ENCODE data around the gene MIEF2. TPM values are rescaled to one million over a fixed set of nuclear protein-coding genes. Genes with fewer than 3 reads are reported as not detected.
A peak's percentile ranks its signal among the peaks of the same experiment; 100 is the strongest.

MIEF2 gene
- total RNA-seq, 1 donor from 2014 or later, result 21.1 TPM

GRCh38 chr17:18224053-18224386 is 36.4 kb upstream of the MIEF2 start:
- DNase-seq (ENCODE audit: low read depth), result no peak
- H3K27me3 ChIP-seq (ENCODE audit: control insufficient read depth, insufficient read depth, low read length), result no peaks in the 10 kb centered on the region
- TF ChIP-seq CTCF (IDR thresholded peaks at IDR 0.05; ENCODE audit: insufficient read depth, low read length, severe bottlenecking), result no peak
- no peaks in the 10 kb centered on the region for H3K36me3 ChIP-seq (ENCODE audit: control insufficient read depth, insufficient read depth, low read length)
- no peak for FAIRE-seq
- H3K4me3 ChIP-seq (ENCODE audit: low read depth, low read length), result no peak overlapping the region

GRCh38 chr17:18224387-18225120 is 35.9 kb upstream of the MIEF2 start:
- no peak for FAIRE-seq
- TF ChIP-seq CTCF (IDR thresholded peaks at IDR 0.05; ENCODE audit: insufficient read depth, low read length, severe bottlenecking), result no peak

GRCh38 chr17:18225121-18225641 is 35.3 kb upstream of the MIEF2 start, which contains the start of gene LLGL1:
Gene LLGL1, plus strand, starts transcription at chr17:18225635. Its CDS starts 48 bp downstream, at chr17:18225683.
- DNase-seq (ENCODE audit: low read depth), result peak; percentile 69
- no peak for FAIRE-seq
- no peaks in the 10 kb centered on the region for H3K27me3 ChIP-seq (ENCODE audit: control insufficient read depth, insufficient read depth, low read length)

More at GRCh38 chr17:18224387-18225120, 35.9 kb upstream of the MIEF2 start:
- H3K27me3 ChIP-seq (ENCODE audit: control insufficient read depth, insufficient read depth, low read length), result no peaks in the 10 kb centered on the region
- H3K36me3 ChIP-seq (ENCODE audit: control insufficient read depth, insufficient read depth, low read length), result no peaks in the 10 kb centered on the region
- H3K4me3 ChIP-seq (ENCODE audit: low read depth, low read length), result peak overlapping the region; percentile 15
- DNase-seq (ENCODE audit: low read depth), result no peak

GRCh38 chr17:18225642-18226283 is 34.7 kb upstream of the MIEF2 start:
- DNase-seq (ENCODE audit: low read depth), result no peak
- H3K4me3 ChIP-seq (ENCODE audit: low read depth, low read length), result peak overlapping the region; percentile 54
- no peaks in the 10 kb centered on the region for H3K36me3 ChIP-seq (ENCODE audit: control insufficient read depth, insufficient read depth, low read length)
- no peaks in the 10 kb centered on the region for H3K27me3 ChIP-seq (ENCODE audit: control insufficient read depth, insufficient read depth, low read length)
- no peak for FAIRE-seq
- no peak for TF ChIP-seq CTCF (IDR thresholded peaks at IDR 0.05; ENCODE audit: insufficient read depth, low read length, severe bottlenecking)

More at GRCh38 chr17:18225121-18225641, 35.3 kb upstream of the MIEF2 start, which contains the start of gene LLGL1:
- TF ChIP-seq CTCF (IDR thresholded peaks at IDR 0.05; ENCODE audit: insufficient read depth, low read length, severe bottlenecking), result no peak
- Histone ChIP-seq H3K4me3 (ENCODE audit: low read depth, low read length) (peak within 1 kb of the TSS; percentile 54), H3K36me3 (ENCODE audit: control insufficient read depth, insufficient read depth, low read length) (no peaks in the 10 kb centered on the region)

- H3K27me3 ChIP-seq (ENCODE audit: control insufficient read depth, insufficient read depth, low read length), result no peaks in the 10 kb centered on the region
- FAIRE-seq, result no peak
- H3K4me3 ChIP-seq (ENCODE audit: low read depth, low read length), result peak overlapping the region; percentile 54
- H3K36me3 ChIP-seq (ENCODE audit: control insufficient read depth, insufficient read depth, low read length), result no peaks in the 10 kb centered on the region
- TF ChIP-seq CTCF (IDR thresholded peaks at IDR 0.05; ENCODE audit: insufficient read depth, low read length, severe bottlenecking), result no peak
- no peak for DNase-seq (ENCODE audit: low read depth)
Observed at GRCh38 chr17:18226284-18226945, 34.0 kb upstream of the MIEF2 start.
